ENCODE measurements around the gene MAP1LC3C.

MAP1LC3C gene

GRCh38 chr1:241963722-241964121, 35.2 kb downstream of the MAP1LC3C start:
- no peak for TF ChIP-seq CTCF (IDR thresholded peaks at IDR 0.05)

- no peak for TF ChIP-seq CTCF (IDR thresholded peaks at IDR 0.05)
These were observed 36.7 kb downstream of the MAP1LC3C start for GRCh38 chr1:241962153-241962552.

- TF ChIP-seq CTCF (IDR thresholded peaks at IDR 0.05): no peak
These were observed 41.0 kb downstream of the MAP1LC3C start, which contains the start of gene BECN2 for GRCh38 chr1:241957692-241958494. Gene BECN2 (plus strand): TSS chr1:241957767. CDS start chr1:241957767, 0 bp downstream.

- no peak for TF ChIP-seq CTCF (IDR thresholded peaks at IDR 0.05)
These were observed 48.5 kb downstream of the MAP1LC3C start for GRCh38 chr1:241950390-241950789.

- TF ChIP-seq CTCF (IDR thresholded peaks at IDR 0.05): no peak
These were observed 51.5 kb downstream of the MAP1LC3C start for GRCh38 chr1:241947354-241947753.
